ENCODE results near the gene RPH3AL.

The RPH3AL gene

DNA sequence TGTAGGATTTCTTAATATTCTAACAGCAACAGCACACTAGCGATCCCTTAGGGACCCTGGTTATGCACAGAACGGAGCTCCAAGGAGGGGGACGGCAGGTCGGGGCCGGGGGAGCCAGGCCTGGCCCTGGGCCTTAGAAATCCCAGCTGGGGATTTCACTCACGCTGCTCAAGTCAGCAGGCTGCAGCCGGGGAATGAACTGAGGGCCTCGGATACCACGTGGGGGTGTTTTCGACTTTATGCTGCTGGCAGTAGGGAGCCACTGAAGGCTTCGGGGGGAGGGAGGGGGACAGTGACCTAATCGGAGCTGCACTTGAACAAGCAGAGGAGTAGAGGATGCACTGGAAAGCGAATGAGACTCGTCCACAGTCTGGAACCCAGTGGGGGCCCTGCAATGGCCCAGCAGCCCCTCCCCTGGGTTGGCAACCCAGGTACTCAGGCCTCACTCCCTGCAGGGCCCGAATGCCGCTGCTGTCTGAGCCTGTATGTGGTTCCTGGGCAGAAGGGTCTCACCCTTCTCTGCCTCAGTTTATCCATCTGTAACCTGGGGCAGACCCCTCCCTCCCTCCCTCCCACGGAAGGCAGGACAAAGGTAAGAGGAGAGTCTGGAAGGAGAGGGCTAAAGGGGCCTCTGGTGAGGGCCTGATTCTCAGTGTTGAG is 53.7 kb downstream of the RPH3AL start:
- no peak for FAIRE-seq

DNA sequence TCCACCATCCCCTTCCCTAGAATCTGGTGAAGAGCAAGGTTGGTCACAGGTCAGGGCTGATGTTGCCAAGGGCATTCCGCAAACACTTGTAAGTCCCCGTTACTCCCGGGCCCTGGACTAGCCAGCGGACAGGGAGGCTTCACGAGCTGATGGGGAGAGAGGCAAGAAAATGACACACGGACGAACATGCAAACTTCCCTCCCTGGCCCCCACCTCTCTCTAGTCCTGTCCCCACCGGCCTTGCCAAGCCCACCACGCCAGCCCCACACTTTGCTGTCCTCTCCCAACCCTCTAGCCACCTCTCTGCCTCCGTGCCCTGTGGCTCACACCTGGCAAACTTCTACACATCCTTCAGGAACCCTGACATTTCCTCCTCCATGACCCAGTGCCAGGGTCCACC is 54.8 kb downstream of the RPH3AL start:
- FAIRE-seq = no peak

DNA sequence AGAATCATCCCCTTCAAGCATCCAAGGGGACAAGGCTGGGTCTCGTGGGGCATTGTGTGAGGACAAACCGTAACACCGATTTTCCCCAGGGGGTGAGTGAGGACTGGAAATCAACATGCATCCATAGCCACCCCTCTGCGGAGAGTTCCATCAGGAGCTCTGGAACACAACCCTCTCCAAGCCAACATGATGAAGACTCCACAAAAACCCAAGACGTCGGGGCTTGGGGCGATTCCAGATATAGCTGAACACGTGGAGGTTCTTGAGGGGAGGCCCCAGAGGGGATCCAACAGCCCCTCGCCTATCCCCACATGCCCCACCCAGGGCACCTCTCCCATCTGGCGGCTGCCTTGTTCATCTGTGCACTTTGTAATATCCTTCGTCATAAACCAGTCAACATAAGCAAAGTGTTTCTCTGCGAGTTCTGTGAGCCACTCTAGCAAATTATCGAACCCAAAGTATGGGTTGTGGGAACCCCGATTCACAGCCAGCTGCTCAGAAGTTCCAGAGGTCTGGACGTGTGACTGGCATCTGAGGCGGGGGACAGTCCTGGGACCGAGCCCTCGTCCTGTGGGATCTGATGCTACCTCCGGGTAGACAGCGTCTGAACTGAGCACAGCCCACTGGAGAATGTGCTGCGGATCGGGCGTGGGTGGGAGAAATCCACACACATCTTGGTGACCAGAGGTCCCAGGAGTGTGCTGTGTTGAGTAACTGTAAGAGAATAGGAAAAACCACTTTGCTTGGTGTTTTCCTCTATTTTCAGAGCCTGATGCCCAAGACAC is 55.5 kb downstream of the RPH3AL start:
- FAIRE-seq = no peak

DNA sequence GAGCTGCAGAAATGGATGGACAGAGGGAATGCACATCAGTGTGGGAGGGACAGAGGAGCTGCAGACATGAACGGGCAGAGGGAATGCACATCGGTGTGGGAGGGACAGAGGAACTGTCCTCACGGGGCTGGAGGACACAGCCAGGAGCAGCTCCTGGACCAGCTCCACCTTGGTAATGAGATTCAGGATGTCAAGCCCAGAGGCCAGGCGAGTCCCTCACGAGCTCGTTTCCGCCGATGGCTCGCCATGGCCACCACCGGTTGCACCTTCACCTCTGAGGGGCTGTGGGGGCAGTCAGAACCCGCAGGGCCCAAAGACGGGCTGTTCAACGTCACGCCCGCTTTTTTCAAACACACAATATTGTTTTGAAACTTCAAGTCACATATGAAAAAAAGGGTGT is 56.2 kb downstream of the RPH3AL start:
- FAIRE-seq = no peak

DNA sequence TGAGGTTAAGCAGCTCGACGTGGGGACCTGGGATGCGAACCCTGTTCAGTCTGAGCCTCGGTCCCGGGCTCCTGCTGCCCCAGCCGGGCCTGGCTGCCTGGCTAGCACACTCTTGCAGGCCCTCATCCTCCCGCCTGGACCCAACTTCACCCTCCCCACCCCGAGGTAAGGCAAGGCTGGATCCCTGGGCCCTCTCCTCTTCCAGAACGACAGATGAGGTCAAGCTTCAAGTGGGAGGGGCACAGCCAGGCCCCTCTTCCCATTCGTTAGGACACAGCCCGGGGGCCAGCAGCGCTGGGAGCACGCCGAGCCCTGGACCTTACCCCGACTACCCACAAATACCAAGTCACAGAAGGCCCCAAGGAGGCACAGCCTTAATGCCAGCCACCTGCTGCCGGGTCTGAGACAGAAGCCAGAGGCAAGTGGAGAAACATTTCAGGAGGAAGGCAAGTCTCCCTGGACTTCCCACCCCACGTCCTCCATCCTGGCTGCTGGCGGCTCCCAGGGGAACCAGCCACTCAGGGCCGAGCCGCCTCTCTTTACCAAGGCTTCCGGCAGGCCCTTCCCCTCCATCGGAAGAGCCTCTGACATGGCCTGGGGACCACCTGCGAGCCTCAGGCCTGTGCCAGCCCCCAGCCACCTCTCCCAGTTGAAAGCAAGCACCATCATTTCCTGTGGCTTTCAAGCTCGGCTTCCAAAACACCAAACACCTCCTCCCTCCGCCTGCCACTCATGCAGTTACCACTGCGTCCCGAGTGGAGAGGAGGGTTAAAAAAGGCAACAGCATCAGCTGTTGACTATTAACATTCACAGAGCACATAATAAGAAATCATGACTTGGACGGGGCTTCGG is 59.9 kb downstream of the RPH3AL start:
- FAIRE-seq = no peak

GRCh38 chr17:292016-292415 is 60.6 kb downstream of the RPH3AL start:
- no peak for FAIRE-seq

DNA sequence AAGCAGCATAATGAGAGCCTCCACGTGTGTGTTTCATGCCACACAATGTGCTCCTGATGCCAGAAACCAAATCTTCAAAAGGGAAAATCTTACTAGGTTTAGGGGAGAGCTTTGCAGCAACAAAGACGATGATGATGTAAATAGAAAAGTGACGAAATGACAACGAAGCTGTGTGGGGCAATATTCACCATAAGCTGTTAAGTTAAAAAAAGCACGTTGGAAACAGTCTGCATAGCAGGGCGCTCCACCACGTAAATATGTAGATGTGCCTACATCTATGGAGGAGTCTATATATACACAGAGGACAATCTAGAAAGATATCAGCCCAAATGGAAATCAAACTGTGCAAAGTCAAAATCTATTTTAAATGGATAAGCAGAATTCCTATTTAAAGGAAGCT is 61.0 kb downstream of the RPH3AL start:
- FAIRE-seq = no peak

DNA sequence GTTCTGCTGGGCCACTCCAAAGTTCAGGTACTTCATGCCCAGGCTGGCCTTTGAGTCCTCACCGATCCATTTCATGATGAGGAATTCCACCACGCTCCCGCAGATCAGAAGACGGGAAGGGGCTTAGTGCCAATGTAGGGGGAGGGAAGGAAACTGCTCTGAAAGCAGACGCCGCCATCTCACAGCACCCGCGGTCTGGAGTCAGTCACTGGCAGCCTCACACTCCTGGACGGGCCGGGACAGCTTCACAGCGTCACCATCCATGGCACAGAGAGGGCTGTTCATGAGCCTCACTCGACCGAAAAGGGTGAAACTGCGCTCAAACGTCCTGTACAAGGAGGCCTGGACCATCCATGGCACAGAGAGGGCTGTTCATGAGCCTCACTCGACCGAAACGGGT is 62.0 kb downstream of the RPH3AL start:
- no peak for FAIRE-seq

DNA sequence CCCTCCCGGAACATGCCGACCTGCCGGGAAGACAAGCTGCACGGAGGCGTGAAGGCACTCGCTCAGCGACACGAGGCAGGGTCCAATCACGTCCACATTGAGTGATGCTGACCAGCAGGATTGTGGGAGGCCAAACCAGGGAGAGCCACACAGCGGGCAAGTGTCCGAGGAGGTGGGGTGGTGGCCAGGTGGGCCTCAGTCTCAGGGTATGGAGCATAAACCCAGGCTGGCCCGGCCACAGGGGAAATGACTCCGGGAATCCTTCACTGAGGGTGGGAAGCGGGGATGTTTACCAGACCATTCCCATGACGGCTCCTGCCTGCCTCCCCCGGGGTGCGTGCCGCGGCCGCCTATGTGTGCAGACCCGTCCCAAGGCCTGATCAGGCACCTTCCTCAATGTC is 62.5 kb downstream of the RPH3AL start:
- no peak for FAIRE-seq

- no peak for FAIRE-seq
These were observed 63.2 kb downstream of the RPH3AL start for GRCh38 chr17:289409-289808.

DNA sequence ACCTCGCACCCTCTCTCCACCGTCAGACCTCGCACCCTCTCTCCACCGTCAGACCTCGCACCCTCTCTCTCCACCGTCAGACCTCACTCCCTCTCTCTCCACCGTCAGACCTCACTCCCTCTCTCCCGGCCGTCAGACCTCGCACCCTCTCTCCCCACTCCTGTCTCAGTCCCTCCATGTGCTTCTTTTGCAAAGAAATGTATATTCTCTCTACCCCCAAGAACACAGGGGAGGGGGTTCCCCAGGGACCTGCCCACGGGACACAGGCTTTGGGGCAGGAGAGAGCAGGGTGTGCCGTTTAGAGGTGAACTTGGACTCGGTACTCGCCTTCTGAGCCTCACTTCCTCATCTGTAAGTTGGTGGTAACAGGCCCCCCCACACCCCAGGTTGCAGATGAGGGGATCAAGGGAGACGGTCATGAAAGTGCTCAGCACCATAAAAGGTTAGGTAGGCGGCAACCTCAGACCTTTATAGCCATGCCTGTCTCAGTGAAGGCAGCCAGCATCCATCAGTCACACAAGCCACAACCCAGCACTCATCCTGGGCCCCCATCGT is 63.7 kb downstream of the RPH3AL start:
- no peak for FAIRE-seq

GRCh38 chr17:286571-286970 is 66.0 kb downstream of the RPH3AL start:
- FAIRE-seq = no peak

GRCh38 chr17:285751-286422 is 66.7 kb downstream of the RPH3AL start:
- FAIRE-seq = no peak

- no peak for FAIRE-seq
These were observed 67.8 kb downstream of the RPH3AL start for GRCh38 chr17:284676-285355.

DNA sequence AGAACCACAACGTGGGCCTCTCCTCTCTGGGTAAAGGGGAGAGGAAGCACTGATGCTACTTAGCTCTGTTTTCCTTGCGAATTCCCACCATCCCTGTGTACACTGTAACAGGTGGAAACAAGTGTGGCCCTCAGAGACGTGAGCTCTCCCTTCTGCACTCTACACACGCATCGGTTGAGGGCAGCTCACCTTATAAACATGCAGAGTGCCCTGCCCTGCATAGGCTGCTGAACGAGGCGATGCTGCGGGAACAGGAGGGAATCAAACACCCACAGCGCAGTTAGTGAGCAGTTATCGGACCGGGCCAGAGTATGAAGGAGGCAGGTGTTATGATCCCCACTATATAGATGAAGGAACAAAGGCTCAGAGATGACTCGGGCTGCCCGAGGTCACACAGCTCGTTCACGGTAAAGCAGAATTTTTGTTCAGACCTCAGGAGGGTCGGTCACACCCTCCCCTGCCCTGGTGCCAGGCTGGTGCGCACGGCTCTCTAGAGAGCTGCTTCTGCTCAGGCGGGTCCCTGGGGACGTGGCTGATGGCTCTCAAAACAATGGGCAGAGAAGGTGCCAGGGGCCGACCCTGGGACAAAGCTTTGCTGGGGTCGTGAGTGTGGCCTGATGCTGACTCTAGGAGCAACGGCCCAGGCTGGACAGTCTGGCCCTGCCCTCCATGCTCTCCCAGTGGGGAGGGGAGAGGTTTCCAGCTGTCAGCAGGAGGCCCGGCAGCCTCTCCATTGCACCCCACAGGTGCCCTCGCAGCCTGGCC is 68.5 kb downstream of the RPH3AL start:
- no peak for FAIRE-seq

DNA sequence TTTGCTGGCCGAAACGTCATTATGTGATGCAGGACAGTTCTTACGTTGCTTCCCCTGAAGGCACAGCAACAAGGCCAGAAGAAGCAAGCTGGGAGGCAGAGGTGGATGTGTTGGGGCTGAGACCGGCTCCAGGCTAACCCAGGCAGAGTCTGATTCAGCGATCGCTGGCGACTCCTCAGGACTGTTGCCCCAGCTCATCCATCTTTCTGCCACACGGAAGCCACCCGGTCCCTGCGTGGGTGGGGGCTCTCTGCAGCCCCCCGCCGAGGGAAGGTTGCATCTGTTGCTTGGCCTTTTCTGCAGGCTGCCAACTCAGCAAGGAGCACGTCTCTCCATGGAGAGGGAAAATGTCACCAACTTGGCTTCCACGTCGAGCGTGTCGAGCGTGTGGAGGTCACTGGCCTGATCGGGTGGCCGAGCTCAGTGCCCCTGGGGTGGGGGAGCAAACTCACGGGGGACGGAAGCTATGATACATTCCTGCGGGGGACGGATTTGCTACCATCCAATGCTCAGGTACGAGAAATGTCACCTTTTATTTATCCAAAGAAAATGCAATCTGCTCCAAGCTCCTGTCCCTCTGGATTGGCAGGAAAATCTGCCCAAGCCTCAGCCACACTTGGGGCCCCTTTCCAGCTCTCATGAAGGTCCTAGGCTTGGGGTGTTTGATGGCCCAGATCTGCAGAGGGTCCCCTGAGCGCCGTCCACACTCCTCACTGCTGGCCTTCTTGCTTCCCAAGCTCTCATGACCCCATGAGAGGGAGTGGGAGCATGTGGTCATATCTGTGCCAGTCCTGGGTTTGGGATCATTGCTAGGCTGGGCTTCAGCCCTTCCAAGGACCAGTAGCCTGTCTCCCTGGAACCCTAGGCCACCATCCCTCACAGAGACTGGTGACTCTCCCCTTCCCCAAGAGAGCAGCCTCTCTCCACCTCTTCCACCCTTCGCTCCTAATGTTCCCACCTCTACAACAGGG is 69.4 kb downstream of the RPH3AL start:
- FAIRE-seq = no peak

DNA sequence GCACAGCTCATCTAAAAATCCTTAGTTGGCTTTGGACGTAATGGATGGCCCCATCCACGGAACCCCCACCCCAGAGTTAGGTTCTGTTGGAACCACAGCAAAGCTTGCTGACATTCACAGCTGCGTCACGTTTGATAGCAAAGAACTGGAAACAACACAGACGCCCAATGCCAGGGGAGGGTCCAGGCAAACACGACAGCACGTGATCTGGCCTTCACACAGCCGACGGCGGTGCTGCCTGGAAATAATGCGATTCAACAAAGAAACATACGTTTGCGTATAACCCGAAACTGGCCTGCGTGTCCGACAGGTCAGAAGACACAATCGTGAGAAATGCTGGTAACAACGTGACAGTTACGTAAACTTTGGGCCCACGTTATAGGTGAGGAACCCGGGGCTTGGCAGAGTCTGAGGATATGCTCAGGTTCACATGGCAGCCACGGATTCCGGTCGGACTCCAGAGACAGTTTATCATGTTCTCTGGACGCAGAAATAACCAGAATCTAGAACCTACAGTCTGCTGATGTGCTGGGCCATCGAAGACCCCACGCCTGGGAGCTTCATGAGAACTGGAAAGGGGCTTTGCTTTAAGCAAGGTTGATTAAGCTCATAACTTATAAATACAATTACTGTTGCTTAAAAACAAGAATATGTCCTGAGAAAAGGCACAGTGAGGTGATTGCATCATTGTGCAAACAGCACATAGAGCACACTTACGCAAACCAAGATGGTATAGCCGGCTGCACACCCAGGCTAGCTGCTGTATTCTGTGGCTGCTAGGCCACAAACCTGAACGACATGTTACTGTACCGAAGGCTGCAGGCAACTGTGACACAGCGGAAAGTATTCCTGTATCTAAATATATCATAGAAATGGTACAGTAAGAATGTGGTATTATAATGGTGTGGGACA is 70.4 kb downstream of the RPH3AL start:
- no peak for FAIRE-seq

DNA sequence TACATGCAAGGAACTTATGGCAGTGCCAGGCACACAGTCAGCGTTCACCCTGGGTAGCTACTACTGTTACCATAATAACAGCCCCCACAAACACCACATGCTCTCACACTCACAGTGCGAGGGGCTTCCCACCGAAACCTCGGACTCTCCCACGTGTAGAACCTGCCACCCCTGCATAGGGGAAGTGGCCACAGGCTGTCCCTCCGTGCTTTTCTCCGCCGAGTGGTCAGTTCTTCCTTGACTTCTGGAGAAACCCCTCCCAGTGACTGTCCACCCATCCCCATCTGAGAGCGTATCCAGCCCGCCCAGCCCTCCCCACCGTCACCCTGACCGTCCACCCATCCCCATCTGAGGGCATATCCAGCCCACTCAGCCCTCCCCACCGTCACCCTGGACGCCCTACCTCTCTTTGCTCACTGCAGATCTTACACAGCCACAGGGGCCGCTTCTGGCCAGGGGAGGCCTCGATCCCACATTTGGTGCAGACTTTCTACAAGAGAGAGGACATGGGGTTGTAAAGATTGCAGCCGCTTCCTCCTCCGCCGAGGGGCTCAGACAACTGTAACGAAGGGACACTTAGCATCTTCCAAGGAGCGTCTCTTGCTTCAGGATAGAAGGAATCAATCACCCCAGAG is 71.1 kb downstream of the RPH3AL start:
- FAIRE-seq = no peak

All from colon (tissue), 2 donors.